HepG2 (cell line): ENCODE results near the gene RAB3A. TPM values are rescaled to one million over a fixed set of nuclear protein-coding genes. Genes with fewer than 3 reads are reported as not detected.
A peak's percentile ranks its signal among the peaks of the same experiment; 100 is the strongest.

Source experiments
- ARID2 ChIP-seq: sonication (generic); formaldehyde crosslinking; IDR thresholded peaks from 2 replicates; pipeline ENCODE4 v1.8.1; 2022; ENCODE audit warnings: mild to moderate bottlenecking, missing genetic modification reagents, borderline replicate concordance
- CCAR2 ChIP-seq: fragments of 200-400 bp; formaldehyde crosslinking; optimal IDR thresholded peaks from 2 replicates; pipeline ENCODE3; 2018; ENCODE audit warnings: low read depth, mild to moderate bottlenecking, low read length, moderate library complexity
- DMAP1 ChIP-seq: IDR thresholded peaks from 2 replicates; pipeline ENCODE4 v1.6.1; 2016
- E2F5 ChIP-seq: sonication (generic); formaldehyde crosslinking; conservative IDR thresholded peaks from 2 replicates; pipeline ENCODE4 v1.4.0; 2020; ENCODE audit warnings: missing genetic modification reagents
- ESRRA ChIP-seq: sonication (generic); formaldehyde crosslinking; IDR thresholded peaks from 2 replicates; pipeline ENCODE4 v1.5.1; 2020; ENCODE audit warnings: mild to moderate bottlenecking, low read depth, missing genetic modification reagents
- GPN1 ChIP-seq: sonication (generic); formaldehyde crosslinking; IDR thresholded peaks from 2 replicates; pipeline ENCODE4 v1.5.1; 2020; ENCODE audit warnings: missing genetic modification reagents, borderline replicate concordance
- GZF1 ChIP-seq: sonication (generic); formaldehyde crosslinking; IDR thresholded peaks from 2 replicates; pipeline ENCODE4 v1.5.1; 2020; ENCODE audit warnings: mild to moderate bottlenecking, missing genetic modification reagents
- HCFC1 ChIP-seq: fragments of 150-350 bp; IDR thresholded peaks from 2 replicates; pipeline ENCODE4 v1.6.1; 2014; ENCODE audit warnings: low read depth, low read length
- HOXA5 ChIP-seq: sonication (generic); formaldehyde crosslinking; IDR thresholded peaks from 2 replicates; pipeline ENCODE4 v1.4.0; 2020; ENCODE audit warnings: missing genetic modification reagents
- HOXA7 ChIP-seq: sonication (generic); formaldehyde crosslinking; IDR thresholded peaks from 2 replicates; pipeline ENCODE4 v1.8.1; 2022; ENCODE audit warnings: mild to moderate bottlenecking, missing genetic modification reagents, moderate library complexity
- KDM2A ChIP-seq: sonication (generic); formaldehyde crosslinking; IDR thresholded peaks from 2 replicates; pipeline ENCODE4 v1.4.0; 2020; ENCODE audit warnings: low read depth, missing genetic modification reagents, borderline replicate concordance
- MAFF ChIP-seq: IDR thresholded peaks from 2 replicates; pipeline ENCODE4 v1.6.1; 2011; ENCODE audit warnings: low read depth, low read length, improper control_type of control experiment
- NFKB2 ChIP-seq: sonication (generic); formaldehyde crosslinking; IDR thresholded peaks from 2 replicates; pipeline ENCODE4 v1.4.0; 2020; ENCODE audit warnings: missing genetic modification reagents, borderline replicate concordance
- PHF20 ChIP-seq: sonication (generic); formaldehyde crosslinking; IDR thresholded peaks from 2 replicates; pipeline ENCODE4 v1.5.0; 2020; ENCODE audit warnings: mild to moderate bottlenecking, missing genetic modification reagents
- RARG ChIP-seq: sonication (generic); formaldehyde crosslinking; IDR thresholded peaks from 2 replicates; pipeline ENCODE4 v1.4.0; 2020; ENCODE audit warnings: low read depth, mild to moderate bottlenecking, missing genetic modification reagents
- RBFOX2 ChIP-seq: fragments of 200-400 bp; formaldehyde crosslinking; IDR thresholded peaks from 2 replicates; pipeline ENCODE4 v1.6.1; 2017; ENCODE audit warnings: low read depth, mild to moderate bottlenecking, low read length
- SMAD9 ChIP-seq: sonication (generic); formaldehyde crosslinking; IDR thresholded peaks from 2 replicates; pipeline ENCODE4 v1.5.1; 2020; ENCODE audit warnings: mild to moderate bottlenecking, missing genetic modification reagents
- SP1 ChIP-seq, 2 experiments: fragments of 450-650 bp in 1 of 2; sonication (generic) in 1 of 2; formaldehyde crosslinking in 1 of 2; IDR thresholded peaks; 2 replicates each; pipeline versions ENCODE4 v1.4.0 to v1.6.1; 2016 to 2020; ENCODE audit warnings: missing genetic modification reagents in 1 of 2
- SP5 ChIP-seq: IDR thresholded peaks from 2 replicates; pipeline ENCODE4 v1.6.1; 2016; ENCODE audit warnings: low read depth, borderline replicate concordance
- TCF7 ChIP-seq: sonication (generic); IDR thresholded peaks from 2 replicates; pipeline ENCODE4 v1.6.1; 2016; ENCODE audit warnings: antibody characterized with exemption, low read depth
- TMF1 ChIP-seq: sonication (generic); formaldehyde crosslinking; IDR thresholded peaks from 2 replicates; pipeline ENCODE4 v1.8.1; 2022; ENCODE audit warnings: low read depth, missing genetic modification reagents
- TOE1 ChIP-seq: sonication (generic); formaldehyde crosslinking; IDR thresholded peaks from 2 replicates; pipeline ENCODE4 v1.4.0; 2020; ENCODE audit warnings: mild to moderate bottlenecking, missing genetic modification reagents
- ZFP36L1 ChIP-seq: sonication (generic); formaldehyde crosslinking; IDR thresholded peaks from 2 replicates; pipeline ENCODE4 v1.8.0; 2022; ENCODE audit warnings: mild to moderate bottlenecking, missing genetic modification reagents, moderate library complexity
- ZMYM3 ChIP-seq: sonication (generic); formaldehyde crosslinking; IDR thresholded peaks from 2 replicates; pipeline ENCODE4 v1.5.1; 2020; ENCODE audit warnings: mild to moderate bottlenecking, missing genetic modification reagents
- ZMYM4 ChIP-seq: sonication (generic); formaldehyde crosslinking; IDR thresholded peaks from 2 replicates; pipeline ENCODE4 v1.8.1; 2023; ENCODE audit warnings: mild to moderate bottlenecking, missing genetic modification reagents
- ZNF24 ChIP-seq: fragments of 450-650 bp; IDR thresholded peaks from 2 replicates; pipeline ENCODE4 v1.6.1; 2017; ENCODE audit warnings: antibody characterized with exemption, mild to moderate bottlenecking
- ZNF317 ChIP-seq: sonication (generic); formaldehyde crosslinking; IDR thresholded peaks from 2 replicates; pipeline ENCODE4 v1.5.0; 2020; ENCODE audit warnings: mild to moderate bottlenecking, missing genetic modification reagents
- ZNF343 ChIP-seq: sonication (generic); formaldehyde crosslinking; IDR thresholded peaks from 2 replicates; pipeline ENCODE4 v1.4.0; 2020; ENCODE audit warnings: mild to moderate bottlenecking, missing genetic modification reagents
- ZNF720 ChIP-seq: sonication (generic); formaldehyde crosslinking; IDR thresholded peaks from 2 replicates; pipeline ENCODE4 v1.4.0; 2020; ENCODE audit warnings: missing genetic modification reagents
- ZNF781 ChIP-seq: sonication (generic); formaldehyde crosslinking; IDR thresholded peaks from 2 replicates; pipeline ENCODE4 v1.5.1; 2020; ENCODE audit warnings: borderline replicate concordance, mild to moderate bottlenecking, missing genetic modification reagents; ENCODE audit errors: not compliant biosample characterization
- polyA plus RNA-seq, 8 experiments: library from polyadenylated mRNA; depleted of rRNA in 3 of 8; stranded (reverse) in 7 of 8; unstranded in 1 of 8; fragments of >200 nt; fragmentation: Illumina TruSeq in 4 of 8; extraction: Trizol in 4 of 8; gene quantifications; 2 replicates each; pipeline versions ENCODE4 v1.2.1 to v1.2.3, GENCODE V29; 2011 to 2016; ENCODE audit warnings: low read depth in 4 of 8, missing spikeins in 1 of 8, mixed read lengths in 1 of 8; ENCODE audit not compliant: insufficient read depth in 1 of 8
- total RNA-seq, 5 experiments: library from RNA; depleted of rRNA; stranded (reverse); fragments of >200 nt; fragmentation: Illumina TruSeq; extraction: Trizol; gene quantifications; 2 replicates each; pipeline ENCODE4 v1.2.3, GENCODE V29; 2016; ENCODE audit warnings: low read depth in 1 of 5
- TF ChIP-seq, protein P1 (sequence below): sonication (generic); formaldehyde crosslinking; IDR thresholded peaks from 2 replicates; pipeline ENCODE4 v1.8.1; 2023; ENCODE audit warnings: mild to moderate bottlenecking, inconsistent platforms, moderate library complexity, missing genetic modification reagents, borderline replicate concordance

Gene RAB3A
- total and polyA plus RNA-seq, 2 of the 13 experiments (the other 11 are each of a cell fraction or from before 2014, with no cell fraction given): 0.58 to 0.98 TPM

DNA sequence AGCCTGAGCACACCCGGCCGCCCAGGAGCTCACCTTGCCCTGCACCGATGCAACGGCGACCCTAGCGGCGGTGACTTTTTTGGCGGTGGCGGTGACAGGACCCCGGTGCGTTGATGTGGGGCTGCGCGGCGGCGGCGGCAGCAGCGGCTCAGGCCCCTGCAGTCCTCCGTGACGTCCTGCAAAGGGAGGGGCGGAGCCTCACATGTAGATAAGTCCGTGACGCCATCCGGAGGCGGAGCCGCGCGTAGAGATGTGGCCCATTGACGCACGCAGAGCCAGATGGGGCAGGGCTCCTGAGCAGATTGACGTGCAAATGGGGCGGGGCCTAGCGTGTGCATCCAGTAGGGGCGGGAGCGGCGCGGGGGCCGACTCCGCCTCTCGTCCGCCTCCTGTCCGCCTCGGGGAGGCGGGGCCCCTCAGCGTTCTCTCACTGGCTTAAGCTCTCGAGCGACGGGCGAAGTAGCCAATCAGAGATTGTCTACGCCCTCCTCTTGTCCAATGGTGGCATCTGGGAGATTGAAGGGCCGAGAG, at the start of gene RAB3A (continued):
- no peak for TF ChIP-seq MAFF
- no peak for TF ChIP-seq CCAR2
- peak; percentile 77; the same call in 1 of the 2 replicates for TF ChIP-seq SP1 (IDR thresholded peaks at IDR 0.05)
- TF ChIP-seq SP1 (CRISPR knock-in tag; IDR thresholded peaks at IDR 0.05): peak; percentile 89
- no peak for TF ChIP-seq ZNF343 (CRISPR knock-in tag)
- no peak; the same call in 1 of the 2 replicates for TF ChIP-seq PHF20 (CRISPR knock-in tag)
- peak; percentile 64; the same call in 1 of the 2 replicates for TF ChIP-seq SP5 (CRISPR knock-in tag)
- no peak for TF ChIP-seq TMF1 (CRISPR knock-in tag)
- TF ChIP-seq ZNF317 (CRISPR knock-in tag): peak; percentile 61; the same call in 1 of the 2 replicates
- TF ChIP-seq E2F5: no peak
- no peak for TF ChIP-seq SMAD9 (CRISPR knock-in tag)
- TF ChIP-seq RBFOX2: peak; percentile 70
- TF ChIP-seq GPN1: no peak
- no peak for TF ChIP-seq TCF7
- TF ChIP-seq ESRRA (CRISPR knock-in tag): no peak
- no peak for TF ChIP-seq DMAP1 (CRISPR knock-in tag)
- TF ChIP-seq, protein P1, sequence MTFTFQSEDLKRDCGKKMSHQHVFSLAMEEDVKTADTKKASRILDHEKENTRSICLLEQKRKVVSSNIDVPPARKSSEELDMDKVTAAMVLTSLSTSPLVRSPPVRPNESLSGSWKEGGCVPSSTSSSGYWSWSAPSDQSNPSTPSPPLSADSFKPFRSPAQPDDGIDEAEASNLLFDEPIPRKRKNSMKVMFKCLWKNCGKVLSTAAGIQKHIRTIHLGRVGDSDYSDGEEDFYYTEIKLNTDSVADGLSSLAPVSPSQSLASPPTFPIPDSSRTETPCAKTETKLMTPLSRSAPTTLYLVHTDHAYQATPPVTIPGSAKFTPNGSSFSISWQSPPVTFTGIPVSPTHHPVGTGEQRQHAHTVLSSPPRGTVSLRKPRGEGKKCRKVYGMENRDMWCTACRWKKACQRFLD: no peak
- no peak for TF ChIP-seq KDM2A (CRISPR knock-in tag)
- TF ChIP-seq TOE1: no peak
- TF ChIP-seq ZFP36L1 (CRISPR knock-in tag): no peak
- TF ChIP-seq ARID2 (CRISPR knock-in tag): no peak
- TF ChIP-seq GZF1 (CRISPR knock-in tag): no peak
- TF ChIP-seq ZNF24: no peak
- no peak for TF ChIP-seq ZNF720
- no peak for TF ChIP-seq ZMYM3 (CRISPR knock-in tag)
- TF ChIP-seq HOXA7: no peak
- TF ChIP-seq RARG (CRISPR knock-in tag): no peak
- TF ChIP-seq HCFC1: no peak; the same call in 1 of the 2 replicates
- no peak for TF ChIP-seq NFKB2 (CRISPR knock-in tag)
- TF ChIP-seq ZMYM4 (CRISPR knock-in tag): no peak
- TF ChIP-seq ZNF781 (CRISPR knock-in tag): no peak
- TF ChIP-seq HOXA5: no peak
